Right lobe of liver (tissue), 4 donors: ENCODE results near the gene GKN2.

ENCODE experiments used
- POLR2A ChIP-seq: fragments of 450-650 bp; IDR thresholded peaks from one replicate; pipeline ENCODE4 v1.6.1; 2017; ENCODE audit warnings: antibody characterized with exemption, mild to moderate bottlenecking
- TF ChIP-seq, protein P1 (sequence below), 4 donors: fragments of 200-600 bp in 3 of 4; fragments of 450-650 bp in 1 of 4; IDR thresholded peaks; one replicate each; pipeline versions ENCODE4 v1.5.1 to v1.8.0; 2016 to 2022; ENCODE audit warnings: antibody characterized with exemption in 4 of 4, mild to moderate bottlenecking in 2 of 4
- donor health status: DM: no; HTN: no; CAD: no.
- donor health status: DM: no; HTN: no; CAD: no.
- donor health status: DM: no; HTN: yes; CAD: no.

GRCh38 chr2:68936889-68937288 lies 15.8 kb downstream of the GKN2 start:
- TF ChIP-seq, protein P1, sequence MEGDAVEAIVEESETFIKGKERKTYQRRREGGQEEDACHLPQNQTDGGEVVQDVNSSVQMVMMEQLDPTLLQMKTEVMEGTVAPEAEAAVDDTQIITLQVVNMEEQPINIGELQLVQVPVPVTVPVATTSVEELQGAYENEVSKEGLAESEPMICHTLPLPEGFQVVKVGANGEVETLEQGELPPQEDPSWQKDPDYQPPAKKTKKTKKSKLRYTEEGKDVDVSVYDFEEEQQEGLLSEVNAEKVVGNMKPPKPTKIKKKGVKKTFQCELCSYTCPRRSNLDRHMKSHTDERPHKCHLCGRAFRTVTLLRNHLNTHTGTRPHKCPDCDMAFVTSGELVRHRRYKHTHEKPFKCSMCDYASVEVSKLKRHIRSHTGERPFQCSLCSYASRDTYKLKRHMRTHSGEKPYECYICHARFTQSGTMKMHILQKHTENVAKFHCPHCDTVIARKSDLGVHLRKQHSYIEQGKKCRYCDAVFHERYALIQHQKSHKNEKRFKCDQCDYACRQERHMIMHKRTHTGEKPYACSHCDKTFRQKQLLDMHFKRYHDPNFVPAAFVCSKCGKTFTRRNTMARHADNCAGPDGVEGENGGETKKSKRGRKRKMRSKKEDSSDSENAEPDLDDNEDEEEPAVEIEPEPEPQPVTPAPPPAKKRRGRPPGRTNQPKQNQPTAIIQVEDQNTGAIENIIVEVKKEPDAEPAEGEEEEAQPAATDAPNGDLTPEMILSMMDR (IDR thresholded peaks at IDR 0.05), result no peak
- TF ChIP-seq POLR2A, result no peak
